ENCODE data around the gene UBE3C.
"Not testable (repeated sequence)": the region's sequence is repeated elsewhere in the genome, so short reads cannot be mapped to it uniquely, and the experiment has no call there.

UBE3C gene

DNA sequence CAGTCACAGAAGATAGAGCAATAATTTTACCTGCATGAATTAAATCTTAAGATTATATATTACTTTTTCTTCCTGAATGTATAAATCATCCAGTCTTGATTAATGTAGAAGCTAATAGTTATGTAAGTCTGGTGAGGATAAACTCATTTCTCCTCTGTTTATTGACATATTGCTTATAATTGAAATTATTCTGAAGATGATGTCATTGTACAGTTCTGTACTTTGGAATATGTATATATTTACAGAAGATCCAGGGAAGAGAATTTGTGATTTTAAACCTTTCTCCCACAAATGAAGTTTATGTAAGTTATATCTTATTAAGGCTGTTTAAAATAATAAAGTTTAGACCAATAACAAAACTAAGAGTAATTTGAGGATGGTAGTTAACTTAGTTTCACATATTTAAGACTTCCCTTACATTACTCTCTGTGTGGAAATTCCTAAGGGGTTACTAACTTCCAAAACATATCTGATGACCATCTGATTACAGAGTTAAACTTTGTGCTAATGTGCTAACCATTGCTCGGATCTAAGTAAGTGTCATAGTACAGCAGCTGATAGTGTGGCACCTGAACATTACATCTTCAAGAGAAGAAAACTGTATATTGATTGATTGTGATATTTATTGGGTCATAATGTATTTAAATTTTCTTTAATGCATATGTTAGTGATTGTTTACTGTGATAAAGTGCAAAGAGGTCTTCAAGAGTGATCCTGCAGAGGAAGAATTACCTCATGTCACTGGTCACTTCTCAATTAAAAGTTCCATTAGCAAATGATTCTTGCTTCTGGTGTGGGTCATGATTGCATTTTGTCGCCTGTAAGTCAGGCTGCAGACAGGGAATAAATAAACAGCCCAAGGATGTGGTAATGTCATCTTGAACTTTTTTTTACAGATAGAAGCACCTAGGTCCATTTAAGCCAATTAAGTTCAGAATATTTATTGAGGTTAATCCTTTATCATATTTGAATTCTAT is 96.9 kb downstream of the UBE3C start:
- no peak for DNase-seq (ENCODE audit: low read depth in 2 of 2)

DNA sequence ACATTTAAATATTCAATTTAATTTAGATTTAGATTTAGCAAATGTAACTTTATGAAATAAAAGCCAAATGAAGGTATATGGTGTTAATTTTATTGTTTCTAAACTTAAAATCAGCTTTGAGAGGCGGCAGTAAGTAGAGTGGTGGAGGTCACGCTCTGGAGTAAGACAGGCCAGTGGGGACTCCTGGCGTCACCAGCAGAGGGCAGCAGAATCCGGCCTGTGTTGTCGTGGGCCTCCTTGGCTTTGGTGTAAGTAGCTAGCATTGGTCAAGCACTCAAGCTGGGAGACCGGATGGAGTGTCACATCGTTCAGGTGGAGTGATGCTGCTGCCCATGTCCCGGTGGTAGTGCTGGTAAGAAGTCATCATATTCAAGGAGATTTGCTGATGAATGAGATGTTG is 99.4 kb downstream of the UBE3C start:
- no peak for DNase-seq (ENCODE audit: low read depth in 2 of 2)

DNA sequence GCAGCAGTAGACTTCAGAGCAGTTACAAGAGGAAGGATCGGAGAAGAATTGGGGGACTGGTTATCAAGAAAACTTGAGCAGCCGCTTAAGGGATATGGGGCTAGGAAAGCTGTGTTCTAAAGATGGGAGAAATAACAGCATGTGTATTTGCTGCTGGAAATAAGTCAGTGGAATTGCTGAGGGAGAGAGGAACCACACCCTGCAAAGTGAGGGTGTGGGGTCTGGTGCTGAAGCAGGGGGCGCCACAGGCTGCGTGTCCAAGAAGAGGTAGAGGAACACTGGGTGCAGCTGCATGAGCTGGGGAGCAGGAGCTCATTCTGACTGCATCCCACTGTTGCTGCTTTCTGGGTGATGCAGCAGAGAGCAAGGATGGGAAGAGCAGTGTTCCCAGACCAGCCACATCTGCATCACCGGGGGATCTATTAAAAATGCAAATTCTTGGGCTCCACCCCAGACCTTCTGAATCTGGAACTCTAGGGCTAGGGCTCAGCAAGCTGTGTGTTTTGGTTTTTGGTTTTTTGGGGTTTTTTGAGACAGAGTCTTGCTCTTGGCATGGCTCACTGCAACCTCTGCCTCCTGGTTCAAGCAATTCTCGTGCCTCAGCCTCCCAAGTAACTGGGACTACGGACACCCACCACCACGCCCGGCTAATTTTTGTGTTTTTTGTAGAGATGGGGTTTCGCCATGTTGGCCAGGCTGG is 101.0 kb downstream of the UBE3C start:
- DNase-seq (ENCODE audit: low read depth in 2 of 2), result no peak

DNA sequence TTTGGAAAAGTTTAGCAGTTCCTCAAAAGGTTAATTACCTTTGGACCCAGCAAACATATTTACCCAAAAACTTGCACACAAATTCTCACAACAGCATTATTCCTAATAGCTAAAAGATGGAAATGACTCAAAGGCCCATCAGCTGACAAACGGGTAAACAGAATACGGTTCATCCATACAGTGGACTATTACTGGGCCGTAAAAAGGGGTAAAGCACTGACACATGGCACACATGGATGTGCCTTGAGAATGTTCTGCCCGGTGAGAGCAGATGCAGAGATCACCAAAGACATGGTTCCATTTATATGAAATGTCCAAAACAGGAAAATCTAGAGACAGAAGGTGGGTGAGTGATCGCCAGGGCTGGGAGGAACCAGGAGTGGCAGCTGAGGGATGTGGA is 102.9 kb downstream of the UBE3C start:
- no peak for DNase-seq (ENCODE audit: low read depth in 2 of 2)

DNA sequence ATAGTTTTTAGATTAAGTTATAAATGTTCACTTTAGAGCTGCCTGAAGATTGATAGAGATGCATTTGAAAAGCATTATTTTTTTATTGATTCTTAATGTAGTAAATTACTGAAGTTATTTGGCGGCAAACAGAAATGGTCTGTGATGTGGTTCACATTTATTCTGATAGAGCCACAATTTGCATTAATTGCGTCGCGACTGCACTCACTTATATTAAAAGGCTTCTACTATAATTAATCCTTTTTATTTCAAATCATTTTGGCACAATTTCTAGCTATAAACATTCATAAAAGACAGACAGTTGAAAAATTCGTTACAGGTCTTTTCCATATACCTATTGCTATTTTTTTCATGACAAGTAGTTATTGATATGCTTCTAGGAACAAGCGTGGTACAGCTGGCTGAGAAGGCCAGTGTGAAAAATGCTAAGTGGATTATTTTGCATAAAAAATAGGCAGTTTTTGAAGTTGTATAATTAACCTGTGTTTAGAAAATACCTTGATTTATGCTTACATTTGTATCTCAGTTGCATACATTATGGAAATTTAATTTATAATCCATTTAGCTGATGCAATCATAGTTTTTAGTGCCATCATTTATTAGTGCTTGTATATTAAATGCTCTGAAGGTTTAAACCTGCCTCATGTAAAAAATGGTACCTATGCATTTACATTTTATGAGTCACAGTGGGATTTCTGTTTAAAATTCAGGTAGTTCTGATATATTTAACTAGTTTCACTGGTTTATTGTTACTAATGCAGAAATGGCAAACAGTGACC is 106.0 kb downstream of the UBE3C start:
- DNase-seq (ENCODE audit: low read depth in 2 of 2), result no peak

DNA sequence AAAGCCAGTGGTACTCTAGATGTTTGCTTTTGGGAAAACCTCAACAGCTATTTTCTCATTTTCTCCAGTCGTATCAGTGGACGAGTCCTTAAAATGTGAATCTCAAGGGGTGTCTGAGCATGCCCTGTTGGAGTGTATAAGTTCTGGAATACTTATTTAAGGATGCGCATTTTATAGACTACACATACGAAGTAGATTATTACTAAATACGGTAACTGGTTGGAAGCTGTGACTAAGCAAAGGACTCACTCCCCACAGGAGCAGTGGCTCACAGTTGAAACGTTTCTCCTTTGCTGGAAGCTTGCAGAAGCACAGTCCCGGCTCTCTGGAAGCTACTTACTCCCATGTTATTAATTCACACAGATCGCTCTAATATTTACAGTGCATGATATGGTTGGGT is 107.3 kb downstream of the UBE3C start:
- no peak for DNase-seq (ENCODE audit: low read depth in 2 of 2)

DNA sequence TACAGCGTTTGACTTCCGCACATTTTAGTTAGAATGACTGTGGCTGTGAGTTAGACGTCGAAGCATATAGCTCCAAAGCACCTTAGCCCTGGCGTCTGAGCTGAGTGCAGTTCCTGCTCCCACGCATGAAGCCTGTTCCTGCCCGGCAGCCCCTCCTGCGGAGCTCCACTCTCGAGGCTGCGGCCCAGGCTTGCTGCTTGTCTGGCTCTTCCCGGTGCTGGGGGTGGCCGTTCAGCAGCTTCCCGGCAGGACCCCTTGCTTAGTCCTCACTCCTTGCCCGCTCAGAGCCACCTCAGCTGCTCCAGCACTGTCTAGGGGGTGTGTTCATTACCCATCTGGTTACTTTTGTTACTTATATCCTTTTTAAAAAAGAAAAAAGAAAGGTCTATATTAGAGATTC is 109.9 kb downstream of the UBE3C start:
- no peak for DNase-seq (ENCODE audit: low read depth in 2 of 2)

DNA sequence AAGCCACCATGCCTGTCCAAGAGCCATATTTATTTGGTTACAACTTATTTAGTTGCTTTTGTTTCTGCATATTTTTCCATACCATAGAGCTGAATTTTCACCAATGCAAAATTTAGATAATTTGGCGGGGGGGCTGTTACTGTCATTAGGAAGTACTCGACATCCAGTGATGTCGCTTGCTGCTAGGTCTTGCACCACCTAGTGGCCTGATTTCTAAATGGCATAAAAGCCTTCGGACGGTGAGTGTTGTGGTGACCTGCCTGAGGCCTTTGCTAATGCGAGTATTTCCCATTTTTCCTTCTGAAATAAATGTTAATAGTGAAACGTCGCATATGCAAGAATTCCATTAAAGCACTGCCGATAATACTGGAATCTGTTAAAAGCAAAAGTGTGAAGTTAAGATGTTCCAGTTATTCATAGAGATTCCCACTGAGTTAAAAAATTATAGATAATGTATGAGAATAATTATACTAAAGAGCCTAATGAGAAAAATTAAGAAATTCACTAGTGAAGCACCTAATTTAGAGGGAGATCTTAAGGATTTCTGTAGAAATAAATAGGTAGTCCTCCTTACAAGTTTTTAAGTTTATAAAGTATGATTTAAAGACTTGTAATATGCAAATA is 112.0 kb downstream of the UBE3C start:
- peak in 1 of 2 donors; percentile 29 for DNase-seq (ENCODE audit: low read depth in 2 of 2)

DNA sequence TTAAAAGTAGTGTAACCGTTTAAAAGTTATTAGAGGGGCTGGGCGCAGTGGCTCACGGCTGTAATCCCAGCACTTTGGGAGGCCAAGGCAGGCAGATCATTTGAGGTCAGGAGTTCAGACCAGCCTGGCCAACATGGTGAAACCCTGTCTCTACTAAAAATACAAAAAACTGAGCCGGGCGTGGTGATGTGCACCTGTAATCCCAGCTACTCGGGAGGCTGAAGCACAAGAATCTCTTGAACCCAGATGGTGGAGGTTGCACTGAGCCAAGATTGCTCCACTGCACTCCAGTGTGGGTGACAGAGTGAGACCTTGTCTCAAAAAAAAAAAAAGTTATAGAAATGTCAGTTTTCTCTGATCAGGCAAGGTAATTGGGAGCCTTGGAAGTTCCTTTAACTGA is 113.1 kb downstream of the UBE3C start:
- not testable (repeated sequence) for DNase-seq (ENCODE audit: low read depth in 2 of 2)

DNA sequence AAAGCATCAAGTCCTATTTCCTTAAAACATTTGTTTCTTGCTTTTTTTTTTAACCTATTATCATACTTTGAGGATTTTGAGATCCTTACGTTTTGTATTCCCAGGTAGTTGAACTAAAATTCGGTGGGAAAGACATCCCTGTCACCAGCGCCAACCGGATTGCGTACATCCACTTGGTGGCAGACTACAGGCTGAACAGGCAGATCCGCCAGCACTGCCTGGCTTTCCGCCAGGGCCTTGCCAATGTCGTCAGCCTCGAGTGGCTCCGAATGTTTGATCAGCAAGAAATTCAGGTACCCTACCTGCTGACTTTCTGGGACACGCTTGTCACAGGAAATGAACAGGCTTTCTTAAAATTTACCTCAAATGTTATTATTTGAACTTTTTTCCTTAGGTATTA is 115.1 kb downstream of the UBE3C start:
- no peak for DNase-seq (ENCODE audit: low read depth in 2 of 2)

DNA sequence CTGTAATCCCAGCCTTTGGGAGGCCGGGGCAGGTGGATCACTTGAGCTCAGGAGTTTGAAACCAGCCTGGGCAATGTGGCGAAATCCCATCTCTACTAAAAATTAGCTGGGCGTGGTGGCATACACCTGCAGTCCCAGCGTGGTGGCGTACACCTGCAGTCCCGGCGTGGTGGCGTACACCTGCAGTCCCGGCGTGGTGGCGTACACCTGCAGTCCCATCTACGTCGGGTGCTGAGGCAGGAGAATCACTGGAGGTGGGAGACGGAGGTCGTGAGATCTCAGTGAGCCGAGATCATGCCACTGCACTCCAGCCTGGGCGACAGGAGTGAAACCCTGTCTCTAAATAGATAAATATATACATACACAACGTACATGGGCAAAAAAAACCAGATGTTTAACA is 116.1 kb downstream of the UBE3C start:
- DNase-seq (ENCODE audit: low read depth in 2 of 2), result not testable (repeated sequence)

DNA sequence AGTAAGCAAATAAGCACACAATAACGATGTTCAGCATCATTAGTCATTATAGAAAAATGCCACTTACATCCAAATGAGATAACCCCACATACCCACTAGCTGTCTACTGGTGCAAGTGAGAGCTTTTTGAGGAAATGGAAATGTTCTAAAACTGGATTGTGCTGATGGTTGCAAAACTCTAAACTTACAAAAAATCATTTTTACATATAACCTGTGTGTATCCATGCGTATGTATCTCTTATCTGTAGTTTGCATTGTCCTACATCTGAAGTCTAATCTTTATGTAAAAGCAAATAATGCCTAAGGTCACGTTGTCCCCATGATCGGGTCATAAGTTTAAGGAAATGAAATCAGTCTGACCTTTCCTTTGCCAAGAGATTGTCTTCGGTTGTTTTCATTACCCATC is 116.5 kb downstream of the UBE3C start:
- no peak for DNase-seq (ENCODE audit: low read depth in 2 of 2)

DNA sequence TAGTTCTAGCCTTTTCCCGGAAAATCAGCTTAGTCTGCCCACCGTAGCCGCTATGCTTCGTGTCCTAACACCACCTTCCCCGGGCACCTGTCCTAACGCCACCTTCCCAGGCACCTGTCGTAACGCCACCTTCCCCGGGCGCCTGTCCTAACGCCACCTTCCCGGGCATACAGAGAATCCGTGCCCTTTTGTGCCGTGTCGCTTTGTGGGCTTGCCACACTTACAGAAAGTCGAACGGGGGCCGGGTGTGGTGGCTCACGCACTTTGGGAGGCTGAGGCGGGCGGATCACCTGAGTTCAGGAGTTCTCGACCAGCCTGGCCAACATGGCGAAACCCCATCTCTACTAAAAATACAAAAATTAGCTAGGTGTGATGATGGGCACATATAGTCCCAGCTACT is 124.4 kb downstream of the UBE3C start:
- DNase-seq (ENCODE audit: low read depth in 2 of 2), result no peak

DNA sequence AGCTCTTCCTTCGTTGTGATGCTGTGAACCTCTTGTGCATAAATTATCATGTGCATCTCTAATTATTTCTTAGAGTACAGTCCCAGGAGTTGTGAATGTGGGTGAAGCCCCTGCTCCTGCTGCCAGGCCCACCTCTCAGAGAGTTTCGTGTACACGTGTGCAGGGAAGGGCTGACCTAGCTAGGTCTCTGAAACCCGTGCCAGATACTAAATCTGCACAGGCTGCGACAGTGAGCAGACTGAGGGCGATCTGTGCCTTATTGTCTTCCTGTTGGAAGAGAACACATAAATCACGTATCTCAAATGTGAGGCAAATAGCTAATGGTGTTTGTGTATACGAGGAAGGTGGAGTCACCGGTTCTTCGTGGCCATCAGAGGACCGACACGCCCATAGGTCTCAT is 126.3 kb downstream of the UBE3C start:
- DNase-seq (ENCODE audit: low read depth in 2 of 2), result no peak

DNA sequence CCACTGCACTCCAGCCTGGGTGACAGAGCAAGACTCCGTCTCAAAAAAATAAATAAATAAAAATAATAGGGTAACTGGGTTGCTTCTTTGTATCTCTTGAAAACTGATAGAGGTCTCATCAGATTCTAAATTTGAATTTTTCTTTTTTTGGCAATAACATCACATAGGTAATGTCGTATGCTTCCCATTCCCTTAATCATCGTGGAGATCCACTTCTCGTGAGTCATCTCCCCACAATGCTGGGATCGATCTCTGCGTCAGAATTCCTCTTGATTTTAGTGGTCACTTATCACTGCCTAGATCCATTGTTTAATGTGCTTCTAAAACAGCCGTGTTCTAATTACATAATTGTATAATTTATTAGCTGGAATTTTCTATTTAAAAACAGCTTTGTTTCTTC is 127.5 kb downstream of the UBE3C start:
- DNase-seq (ENCODE audit: low read depth in 2 of 2), result no peak

DNA sequence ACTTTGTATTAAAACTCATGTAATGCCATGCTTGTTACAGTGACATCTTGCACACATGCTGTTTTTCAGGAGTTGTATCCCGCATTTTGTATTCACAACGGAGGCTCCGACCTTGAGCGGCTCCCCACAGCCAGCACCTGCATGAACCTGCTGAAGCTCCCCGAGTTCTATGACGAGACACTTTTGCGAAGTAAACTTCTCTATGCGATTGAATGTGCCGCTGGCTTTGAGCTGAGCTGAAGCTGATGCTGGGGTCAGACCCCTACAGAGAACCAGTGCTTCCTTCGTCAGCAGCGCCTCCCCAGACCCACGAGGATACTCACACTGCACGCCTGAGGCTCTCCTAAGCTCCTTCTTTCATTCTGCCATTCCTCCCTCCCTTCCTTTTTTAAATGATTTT is 128.8 kb downstream of the UBE3C start:
- DNase-seq (ENCODE audit: low read depth in 2 of 2), result no peak

DNA sequence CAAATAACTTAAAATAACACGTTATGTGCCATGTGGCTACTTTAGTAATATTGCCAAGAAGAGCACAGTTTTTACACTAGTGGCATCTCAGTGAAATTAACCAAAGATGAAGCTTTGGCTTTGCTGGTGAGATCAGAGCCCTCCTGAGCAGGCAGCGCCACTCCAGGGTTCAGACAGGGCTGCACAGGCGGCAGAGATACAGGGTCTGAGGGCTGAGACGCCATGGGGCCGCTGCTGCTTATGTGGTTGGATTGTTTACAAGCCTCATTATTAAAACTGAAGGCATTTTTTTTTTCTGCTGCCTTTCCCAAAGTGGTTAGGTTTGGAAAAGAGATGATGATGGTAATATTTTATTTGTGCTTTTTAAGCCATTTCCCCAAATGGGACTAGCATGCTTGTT is 129.2 kb downstream of the UBE3C start:
- no peak for DNase-seq (ENCODE audit: low read depth in 2 of 2)

DNA sequence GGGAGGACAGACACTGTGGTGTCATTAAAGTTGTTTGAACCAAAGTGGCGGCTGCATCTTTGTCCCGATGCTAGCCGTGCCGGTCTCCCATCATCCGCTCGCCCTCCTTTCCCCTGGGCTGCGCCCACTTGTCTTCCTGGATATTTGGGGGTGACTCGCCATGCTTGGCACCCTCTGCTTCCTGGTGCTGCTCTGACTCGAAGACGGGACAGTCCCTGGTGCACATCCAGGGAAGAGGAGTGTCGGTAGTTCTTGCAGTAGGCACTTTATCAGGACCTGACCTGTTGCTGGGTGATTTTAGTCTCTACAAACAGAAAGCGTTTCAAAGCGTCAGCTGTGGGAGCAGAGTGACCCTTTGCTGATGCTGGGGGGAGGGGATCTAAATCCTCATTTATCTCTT is 129.8 kb downstream of the UBE3C start:
- DNase-seq (ENCODE audit: low read depth in 2 of 2), result no peak

DNA sequence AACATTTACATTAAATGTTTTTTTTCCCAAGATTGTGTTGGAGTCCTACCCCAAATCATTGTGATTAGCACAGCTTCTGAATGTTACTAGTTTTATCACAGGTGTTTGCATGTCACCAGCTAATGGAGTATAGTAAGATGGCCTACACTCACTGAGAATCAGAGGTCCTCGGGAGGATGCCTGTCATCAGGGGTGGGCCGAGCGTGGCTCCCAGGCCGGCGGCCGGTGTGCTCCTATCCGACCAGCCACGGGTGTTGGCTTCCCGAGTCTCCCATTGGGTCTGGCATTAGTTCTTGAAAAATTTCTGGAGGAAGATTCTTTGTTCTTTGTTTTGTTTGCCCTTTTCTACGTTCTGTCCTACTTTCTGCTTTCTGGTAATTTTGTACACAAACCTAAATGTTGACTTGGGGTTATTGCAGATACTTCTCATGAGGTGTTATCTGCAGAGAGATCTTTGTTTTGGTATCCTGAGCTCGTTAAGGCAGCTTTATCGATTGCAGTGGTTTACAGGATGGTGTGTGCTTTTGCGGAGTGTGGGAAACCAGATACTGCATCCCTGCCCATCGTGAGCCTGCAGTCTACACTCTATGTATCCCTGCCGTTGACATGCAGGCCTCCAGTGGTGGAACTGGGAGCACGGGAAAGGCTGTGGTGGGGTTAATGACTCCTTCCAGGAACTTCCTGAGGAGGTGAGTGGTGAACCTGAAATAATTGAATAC is 130.8 kb downstream of the UBE3C start:
- DNase-seq (ENCODE audit: low read depth in 2 of 2), result no peak

DNA sequence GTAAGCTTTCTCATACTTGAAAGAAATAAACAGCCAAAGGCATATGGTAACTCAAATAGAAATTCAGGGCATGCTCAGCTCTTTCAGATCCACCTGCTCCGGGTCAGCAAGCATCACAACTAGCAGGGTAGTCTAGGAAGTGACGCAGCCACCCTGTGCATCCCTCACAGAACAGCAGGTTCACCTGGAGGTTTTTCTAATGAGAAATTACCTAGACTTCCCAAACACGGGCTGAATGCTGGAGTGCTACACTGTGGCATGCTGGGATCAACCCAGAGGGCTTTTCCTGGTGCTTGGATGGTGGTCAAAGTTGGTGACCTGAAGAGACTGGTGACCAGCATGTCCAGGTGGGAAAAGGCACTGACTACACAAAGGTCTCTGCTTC is 131.3 kb downstream of the UBE3C start:
- no peak for DNase-seq (ENCODE audit: low read depth in 2 of 2)

DNA sequence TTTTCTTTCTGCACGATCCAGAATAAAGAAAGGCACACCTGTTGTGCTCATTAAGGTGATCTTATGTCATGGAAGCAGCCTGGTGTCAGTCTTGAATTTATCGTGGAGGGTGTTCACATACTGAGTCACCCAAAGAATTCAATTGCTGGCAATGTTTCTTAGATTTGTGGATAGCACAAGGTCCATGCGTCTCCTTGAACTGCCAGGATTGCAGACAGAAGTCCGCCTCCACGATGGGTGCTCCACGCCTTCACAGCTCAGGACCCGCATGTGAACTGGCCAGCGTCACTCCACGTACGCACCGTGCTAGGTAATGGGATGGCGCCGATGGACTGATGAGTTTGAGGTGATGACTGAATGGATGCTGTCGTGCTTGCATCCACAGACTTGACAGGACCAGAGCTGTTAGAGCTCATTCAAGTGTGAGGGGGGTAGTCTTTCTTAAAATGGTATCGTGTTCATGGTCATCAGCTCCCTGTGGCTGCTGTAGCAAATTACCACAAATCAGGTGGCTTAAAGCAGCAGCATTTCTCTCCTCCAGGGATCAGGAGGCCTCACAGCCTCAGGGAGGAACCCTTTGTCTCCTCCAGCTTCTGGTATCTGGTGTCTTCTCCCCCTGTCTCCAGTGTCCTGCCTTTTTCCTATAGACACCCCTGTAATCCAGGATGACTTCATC is 132.7 kb downstream of the UBE3C start:
- DNase-seq (ENCODE audit: low read depth in 2 of 2), result no peak

All from stimulated activated CD4-positive, alpha-beta T cell treated with anti-CD3 and anti-CD28 coated beads, Interleukin-1b, Interleukin-23, amount 100 ng/mL, for 1 hour (primary cell).